ENCODE measurements around the gene GPR21. TPM values are rescaled to one million over a fixed set of nuclear protein-coding genes. Genes with fewer than 3 reads are reported as not detected.

GPR21 gene
- total and polyA plus RNA-seq, 2 donors (not counting 1 experiment from before 2014, with no cell fraction given): 0.66 to 1.2 TPM

DNA sequence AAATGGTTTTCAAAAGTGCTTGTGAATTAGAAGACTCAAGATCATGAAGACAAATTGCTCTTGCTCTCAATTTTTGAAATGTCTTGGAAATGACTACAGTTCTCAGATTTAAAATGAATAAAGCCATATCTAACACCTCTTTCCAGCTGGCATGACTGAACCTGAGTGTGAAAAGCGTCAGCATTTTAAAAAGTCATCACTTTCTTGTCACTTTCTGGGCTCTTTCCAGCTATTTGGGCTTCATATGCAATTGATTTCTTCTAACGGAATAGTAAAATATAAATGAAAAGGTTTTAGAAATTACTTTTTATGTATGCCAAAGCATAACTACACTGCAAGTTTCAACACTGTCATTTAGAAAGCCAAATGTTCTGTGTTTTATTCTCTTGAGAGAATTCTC lies 2.3 kb downstream of the GPR21 start:
- Histone ChIP-seq H3K9ac (ENCODE audit: insufficient read depth, low read length) (no peak overlapping the region), H3K79me2 (ENCODE audit: control insufficient read depth, insufficient read depth, low read length) (no peaks in the 10 kb centered on the region), H3K4me3 (replicated peaks in 1 of 4; ENCODE audit: control extremely low read depth in 1 of 4, insufficient read depth in 1 of 4, low read depth in 3 of 4, low read length in 4 of 4) (no peak overlapping the region), H3K4me1 (ENCODE audit: control insufficient read depth, extremely low read depth, insufficient read depth, low read length) (peaks cover 10% of the 10 kb centered on the region), H4K20me1 (ENCODE audit: control insufficient read depth, extremely low read depth, insufficient read depth, low read length) (no peaks in the 10 kb centered on the region), H3K36me3 (ENCODE audit: control insufficient read depth, insufficient read depth, low read length) (no peaks in the 10 kb centered on the region), H3K27ac (ENCODE audit: insufficient read depth, low read length) (no peak overlapping the region), H2AFZ (ENCODE audit: low read length) (no peak overlapping the region), H3K9me3 (ENCODE audit: control insufficient read depth, insufficient read depth, low read depth, low read length) (no peaks in the 10 kb centered on the region), H3K4me2 (ENCODE audit: extremely low read depth, insufficient read depth, low read length) (no peak overlapping the region), H3K27me3 (ENCODE audit: control insufficient read depth, insufficient read depth, low read length) (no peaks in the 10 kb centered on the region)
- no peak for TF ChIP-seq EZH2 (IDR thresholded peaks at IDR 0.05; ENCODE audit: low read length, missing control alignments)
- TF ChIP-seq, protein P1, sequence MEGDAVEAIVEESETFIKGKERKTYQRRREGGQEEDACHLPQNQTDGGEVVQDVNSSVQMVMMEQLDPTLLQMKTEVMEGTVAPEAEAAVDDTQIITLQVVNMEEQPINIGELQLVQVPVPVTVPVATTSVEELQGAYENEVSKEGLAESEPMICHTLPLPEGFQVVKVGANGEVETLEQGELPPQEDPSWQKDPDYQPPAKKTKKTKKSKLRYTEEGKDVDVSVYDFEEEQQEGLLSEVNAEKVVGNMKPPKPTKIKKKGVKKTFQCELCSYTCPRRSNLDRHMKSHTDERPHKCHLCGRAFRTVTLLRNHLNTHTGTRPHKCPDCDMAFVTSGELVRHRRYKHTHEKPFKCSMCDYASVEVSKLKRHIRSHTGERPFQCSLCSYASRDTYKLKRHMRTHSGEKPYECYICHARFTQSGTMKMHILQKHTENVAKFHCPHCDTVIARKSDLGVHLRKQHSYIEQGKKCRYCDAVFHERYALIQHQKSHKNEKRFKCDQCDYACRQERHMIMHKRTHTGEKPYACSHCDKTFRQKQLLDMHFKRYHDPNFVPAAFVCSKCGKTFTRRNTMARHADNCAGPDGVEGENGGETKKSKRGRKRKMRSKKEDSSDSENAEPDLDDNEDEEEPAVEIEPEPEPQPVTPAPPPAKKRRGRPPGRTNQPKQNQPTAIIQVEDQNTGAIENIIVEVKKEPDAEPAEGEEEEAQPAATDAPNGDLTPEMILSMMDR (conservative IDR thresholded peaks at IDR 0.05 in 1 of 2, IDR thresholded peaks at IDR 0.05 in 1 of 2; ENCODE audit: low read depth in 1 of 2, low read length in 2 of 2): no peak
- DNase-seq (ENCODE audit: low read depth in 2 of 2): no peak

- Histone ChIP-seq H3K27me3 (ENCODE audit: control insufficient read depth, insufficient read depth, low read length) (no peaks in the 10 kb centered on the region), H3K4me1 (ENCODE audit: control insufficient read depth, extremely low read depth, insufficient read depth, low read length) (peaks cover 10% of the 10 kb centered on the region), H3K27ac (ENCODE audit: insufficient read depth, low read length) (peak overlapping the region; percentile 42), H4K20me1 (ENCODE audit: control insufficient read depth, extremely low read depth, insufficient read depth, low read length) (no peaks in the 10 kb centered on the region), H3K9me3 (ENCODE audit: control insufficient read depth, insufficient read depth, low read depth, low read length) (no peaks in the 10 kb centered on the region), H3K4me2 (ENCODE audit: extremely low read depth, insufficient read depth, low read length) (peak overlapping the region; percentile 54), H3K4me3 (replicated peaks in 1 of 4; ENCODE audit: control extremely low read depth in 1 of 4, insufficient read depth in 1 of 4, low read depth in 3 of 4, low read length in 4 of 4) (no peak overlapping the region), H3K79me2 (ENCODE audit: control insufficient read depth, insufficient read depth, low read length) (no peaks in the 10 kb centered on the region), H3K36me3 (ENCODE audit: control insufficient read depth, insufficient read depth, low read length) (no peaks in the 10 kb centered on the region), H2AFZ (ENCODE audit: low read length) (no peak overlapping the region), H3K9ac (ENCODE audit: insufficient read depth, low read length) (no peak overlapping the region)
- peak in 1 of 2 donors; percentile 43 for DNase-seq (ENCODE audit: low read depth in 2 of 2)
- TF ChIP-seq, protein P1 (conservative IDR thresholded peaks at IDR 0.05 in 1 of 2, IDR thresholded peaks at IDR 0.05 in 1 of 2; ENCODE audit: low read depth in 1 of 2, low read length in 2 of 2): no peak
- no peak for TF ChIP-seq EZH2 (IDR thresholded peaks at IDR 0.05; ENCODE audit: low read length, missing control alignments)
Measured at GRCh38 chr9:123036893-123037545, 3.6 kb downstream of the GPR21 start.

GRCh38 chr9:123039617-123040219 lies 6.3 kb downstream of the GPR21 start:
- Histone ChIP-seq H3K27me3 (ENCODE audit: control insufficient read depth, insufficient read depth, low read length) (no peaks in the 10 kb centered on the region), H3K36me3 (ENCODE audit: control insufficient read depth, insufficient read depth, low read length) (no peaks in the 10 kb centered on the region), H2AFZ (ENCODE audit: low read length) (no peak overlapping the region), H3K4me2 (ENCODE audit: extremely low read depth, insufficient read depth, low read length) (no peak overlapping the region), H3K9ac (ENCODE audit: insufficient read depth, low read length) (no peak overlapping the region), H3K4me3 (replicated peaks in 1 of 4; ENCODE audit: control extremely low read depth in 1 of 4, insufficient read depth in 1 of 4, low read depth in 3 of 4, low read length in 4 of 4) (no peak overlapping the region), H3K4me1 (ENCODE audit: control insufficient read depth, extremely low read depth, insufficient read depth, low read length) (peaks cover 7% of the 10 kb centered on the region), H3K79me2 (ENCODE audit: control insufficient read depth, insufficient read depth, low read length) (no peaks in the 10 kb centered on the region), H3K9me3 (ENCODE audit: control insufficient read depth, insufficient read depth, low read depth, low read length) (no peaks in the 10 kb centered on the region), H4K20me1 (ENCODE audit: control insufficient read depth, extremely low read depth, insufficient read depth, low read length) (no peaks in the 10 kb centered on the region), H3K27ac (ENCODE audit: insufficient read depth, low read length) (no peak overlapping the region)
- TF ChIP-seq EZH2 (IDR thresholded peaks at IDR 0.05; ENCODE audit: low read length, missing control alignments): no peak
- TF ChIP-seq, protein P1 (conservative IDR thresholded peaks at IDR 0.05 in 1 of 2, IDR thresholded peaks at IDR 0.05 in 1 of 2; ENCODE audit: low read depth in 1 of 2, low read length in 2 of 2): no peak
- no peak for DNase-seq (ENCODE audit: low read depth in 2 of 2)

All from fibroblast of lung (primary cell).